Hepatocyte (in vitro differentiated cells): ENCODE results near the gene MFSD6L.

Experiments used
- EZH2phosphoT487 ChIP-seq: fragments of 200-600 bp; sonication (generic); IDR thresholded peaks from one replicate; pipeline ENCODE4 v1.6.1; 2018; ENCODE audit warnings: antibody characterized with exemption, mild to moderate bottlenecking, low read depth, moderate library complexity; ENCODE audit not compliant: unreplicated experiment, severe bottlenecking
- TF ChIP-seq, protein P1 (sequence below): fragments of 200-600 bp; sonication (generic); IDR thresholded peaks from 2 replicates; pipeline ENCODE4 v1.5.1; 2016; ENCODE audit warnings: antibody characterized with exemption, mild to moderate bottlenecking; ENCODE audit not compliant: poor library complexity

DNA sequence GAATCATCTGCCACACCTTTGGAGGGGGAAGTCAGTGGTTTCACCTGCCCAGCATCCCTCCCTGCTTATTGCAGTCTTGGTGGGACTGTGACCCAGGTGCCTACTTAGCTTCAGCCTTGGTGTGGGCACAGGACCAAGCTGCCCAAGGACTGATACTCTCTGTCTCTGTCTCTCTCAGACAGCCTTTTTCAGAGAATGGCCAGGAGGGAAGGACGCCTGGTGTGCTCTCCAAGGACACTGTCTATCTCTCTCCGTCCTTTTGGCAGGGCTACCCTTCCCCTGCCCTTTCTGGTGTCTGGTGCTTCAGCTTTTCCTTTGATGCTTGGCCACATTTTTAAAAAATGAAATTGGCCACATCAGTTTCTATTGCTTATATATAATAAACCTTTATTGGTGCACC, 48.7 kb upstream of the MFSD6L start:
- no peak for TF ChIP-seq EZH2phosphoT487
- TF ChIP-seq, protein P1, sequence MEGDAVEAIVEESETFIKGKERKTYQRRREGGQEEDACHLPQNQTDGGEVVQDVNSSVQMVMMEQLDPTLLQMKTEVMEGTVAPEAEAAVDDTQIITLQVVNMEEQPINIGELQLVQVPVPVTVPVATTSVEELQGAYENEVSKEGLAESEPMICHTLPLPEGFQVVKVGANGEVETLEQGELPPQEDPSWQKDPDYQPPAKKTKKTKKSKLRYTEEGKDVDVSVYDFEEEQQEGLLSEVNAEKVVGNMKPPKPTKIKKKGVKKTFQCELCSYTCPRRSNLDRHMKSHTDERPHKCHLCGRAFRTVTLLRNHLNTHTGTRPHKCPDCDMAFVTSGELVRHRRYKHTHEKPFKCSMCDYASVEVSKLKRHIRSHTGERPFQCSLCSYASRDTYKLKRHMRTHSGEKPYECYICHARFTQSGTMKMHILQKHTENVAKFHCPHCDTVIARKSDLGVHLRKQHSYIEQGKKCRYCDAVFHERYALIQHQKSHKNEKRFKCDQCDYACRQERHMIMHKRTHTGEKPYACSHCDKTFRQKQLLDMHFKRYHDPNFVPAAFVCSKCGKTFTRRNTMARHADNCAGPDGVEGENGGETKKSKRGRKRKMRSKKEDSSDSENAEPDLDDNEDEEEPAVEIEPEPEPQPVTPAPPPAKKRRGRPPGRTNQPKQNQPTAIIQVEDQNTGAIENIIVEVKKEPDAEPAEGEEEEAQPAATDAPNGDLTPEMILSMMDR: no peak
